Right lobe of liver (tissue), 6 donors: ENCODE data around the gene ILF3. TPM values are rescaled to one million over a fixed set of nuclear protein-coding genes. Genes with fewer than 3 reads are reported as not detected.

Experiments used
- ATAC-seq, 4 donors: fragments of 200-7000 bp; cut with Tn5 transposase; one replicate each; pipeline ENCODE4 v1.9.1; 2020; ENCODE audit warnings: mild to moderate bottlenecking in 4 of 4, moderate library complexity in 4 of 4
- DNase-seq, 3 donors: peaks; one replicate each; pipeline ENCODE4 v3.0.0-alpha.2; 2020
- H3K27ac ChIP-seq, 3 donors: fragments of 200-600 bp; one replicate each; pipeline ENCODE4 v1.8.0; 2022
- H3K27me3 ChIP-seq, 2 donors: fragments of 200-600 bp; one replicate each; pipeline ENCODE4 v1.8.0; 2022
- H3K36me3 ChIP-seq, 4 donors: fragments of 200-600 bp; sonication (generic) in 1 of 4; one replicate each; pipeline versions ENCODE4 v1.5.1 to v1.8.0; 2017 to 2022; ENCODE audit warnings: control low read depth in 1 of 4
- H3K4me1 ChIP-seq, 4 donors: fragments of 200-600 bp; sonication (generic) in 1 of 4; one replicate each; pipeline versions ENCODE4 v1.5.1 to v1.8.0; 2017 to 2022; ENCODE audit warnings: control low read depth in 1 of 4
- H3K4me3 ChIP-seq, 3 donors: fragments of 200-600 bp; one replicate each; pipeline ENCODE4 v1.8.0; 2022
- H3K9me3 ChIP-seq, 4 donors: fragments of 200-600 bp; sonication (generic) in 1 of 4; one replicate each; pipeline versions ENCODE4 v1.5.1 to v1.8.0; 2017 to 2022; ENCODE audit warnings: control low read depth in 1 of 4
- POLR2A ChIP-seq: fragments of 450-650 bp; IDR thresholded peaks from one replicate; pipeline ENCODE4 v1.6.1; 2017; ENCODE audit warnings: antibody characterized with exemption, mild to moderate bottlenecking
- WGBS: methylation state at CpG from one replicate; pipeline ENCODE4 v1.1.6; 2018; ENCODE audit warnings: low coverage, low lambda C conversion rate; ENCODE audit not compliant: insufficient coverage; ENCODE audit errors: missing lambda C conversion rate; 5-methylcytosine and 5-hydroxymethylcytosine counted together
- intact Hi-C, 2 donors: fragments of 100-400 bp; cut with DNase I; formaldehyde crosslinking; loops; one replicate each; pipeline versions ENCODE4 v1.11.2 to v1.14.1; 2022
- long read RNA-seq: library from polyadenylated mRNA; unstranded; transcript quantifications from one replicate; pipeline ENCODE4 v2.0.0, GENCODE V29; 2019
- total RNA-seq, 6 experiments: library from RNA; depleted of rRNA in 2 of 6; stranded (reverse); fragments of >200 nt in 2 of 6; fragmentation: NEBNext Ultra II Directional in 3 of 6; extraction: Animal tissue kit (Norgen Biotek cat#: 25700) in 3 of 6; gene quantifications; one replicate each; pipeline versions ENCODE4 v1.1.0 to v1.2.4, GENCODE V29; 2016 to 2023
- TF ChIP-seq, protein P1 (sequence below), 4 donors: fragments of 200-600 bp in 3 of 4; fragments of 450-650 bp in 1 of 4; IDR thresholded peaks; one replicate each; pipeline versions ENCODE4 v1.5.1 to v1.8.0; 2016 to 2022; ENCODE audit warnings: antibody characterized with exemption in 4 of 4, mild to moderate bottlenecking in 2 of 4
- donor health status: DM: no; HTN: yes; CAD: no.
- donor health status: DM: no; HTN: no; CAD: no.
- donor health status: DM: no; HTN: no; CAD: no.
- donor health status: DM: no; HTN: yes; CAD: no.
- donor health status: DM: no; HTN: yes; CAD: no.

The ILF3 gene
- total RNA-seq = 10 to 100 TPM; 40.0 to 82.3 (median 54.8) TPM
- long read RNA-seq, partial matches to known transcripts = 7 of 12 reads
- long read RNA-seq, other reads (novel, unspliced or antisense) = 4 of 12 reads

DNA sequence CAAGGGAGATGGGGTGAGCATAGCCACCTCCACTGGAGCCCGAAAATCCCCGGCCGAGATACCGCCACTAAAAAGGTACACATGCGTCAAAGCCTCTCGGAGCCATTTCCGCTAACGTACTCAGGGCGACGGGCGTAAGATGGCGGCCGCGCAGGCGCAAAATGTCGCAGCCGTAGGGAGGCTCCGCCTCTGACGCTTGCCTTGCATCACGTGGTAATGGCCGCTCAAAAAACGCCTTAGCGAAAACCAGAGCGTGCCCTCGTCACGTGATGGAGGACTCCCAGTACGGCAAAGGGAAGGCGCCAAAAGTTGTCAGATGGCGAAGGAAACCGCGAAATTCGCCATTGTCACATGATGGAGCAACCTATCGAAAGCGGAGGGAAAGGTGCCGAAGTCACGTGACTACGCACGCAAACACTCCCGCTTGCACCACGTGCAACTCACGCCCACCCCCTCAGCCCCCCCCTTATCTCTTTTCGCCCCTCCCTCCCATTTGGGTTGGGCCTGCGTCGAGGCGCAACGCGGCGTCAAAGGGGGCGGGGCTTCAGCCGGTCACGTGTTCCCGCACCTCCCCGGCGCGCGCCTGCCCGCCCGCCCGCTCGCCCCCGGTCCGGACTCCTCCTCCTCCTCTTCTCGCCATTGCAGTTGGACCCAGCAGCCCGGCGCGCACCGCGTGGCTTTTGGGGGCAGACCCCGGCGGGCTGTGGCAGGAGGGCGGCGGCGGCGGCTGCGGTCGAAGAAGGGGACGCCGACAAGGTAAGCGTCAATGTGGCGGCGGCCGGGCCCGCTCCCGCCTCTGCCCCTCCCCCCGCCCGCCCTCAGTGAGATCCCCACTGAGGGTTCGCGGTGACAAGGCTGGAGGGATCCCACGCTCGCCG, at the start of gene ILF3:
Gene ILF3 (plus strand): TSS at position 615 of the 878 bp plus-strand sequence. CDS start 16,260 bp downstream, outside the sequence.
- peak within 1 kb of the TSS; percentile 93 to 97 (median 95) for H3K4me3 ChIP-seq
- no peaks in the 10 kb centered on the region for H3K9me3 ChIP-seq
- ATAC-seq (peak; percentile 90 to 95 (median 92)), DNase-seq (peak; percentile 98 to 99 (median 99))
- H3K4me1 ChIP-seq = peaks cover 0 to 23% (median 7%) of the 10 kb centered on the region in 4 donors
- TF ChIP-seq, protein P1, sequence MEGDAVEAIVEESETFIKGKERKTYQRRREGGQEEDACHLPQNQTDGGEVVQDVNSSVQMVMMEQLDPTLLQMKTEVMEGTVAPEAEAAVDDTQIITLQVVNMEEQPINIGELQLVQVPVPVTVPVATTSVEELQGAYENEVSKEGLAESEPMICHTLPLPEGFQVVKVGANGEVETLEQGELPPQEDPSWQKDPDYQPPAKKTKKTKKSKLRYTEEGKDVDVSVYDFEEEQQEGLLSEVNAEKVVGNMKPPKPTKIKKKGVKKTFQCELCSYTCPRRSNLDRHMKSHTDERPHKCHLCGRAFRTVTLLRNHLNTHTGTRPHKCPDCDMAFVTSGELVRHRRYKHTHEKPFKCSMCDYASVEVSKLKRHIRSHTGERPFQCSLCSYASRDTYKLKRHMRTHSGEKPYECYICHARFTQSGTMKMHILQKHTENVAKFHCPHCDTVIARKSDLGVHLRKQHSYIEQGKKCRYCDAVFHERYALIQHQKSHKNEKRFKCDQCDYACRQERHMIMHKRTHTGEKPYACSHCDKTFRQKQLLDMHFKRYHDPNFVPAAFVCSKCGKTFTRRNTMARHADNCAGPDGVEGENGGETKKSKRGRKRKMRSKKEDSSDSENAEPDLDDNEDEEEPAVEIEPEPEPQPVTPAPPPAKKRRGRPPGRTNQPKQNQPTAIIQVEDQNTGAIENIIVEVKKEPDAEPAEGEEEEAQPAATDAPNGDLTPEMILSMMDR (IDR thresholded peaks at IDR 0.05) = no peak
- TF ChIP-seq POLR2A = peak; percentile 87
- H3K27ac ChIP-seq = peak within 1 kb of the TSS; percentile 89 to 97 (median 92)
- no peaks in the 10 kb centered on the region for H3K36me3 ChIP-seq
- no peaks in the 10 kb centered on the region for H3K27me3 ChIP-seq
- intact Hi-C loops = no loop called here
- 0% methylated on average over 26 of the region's 91 CpGs for WGBS

DNA sequence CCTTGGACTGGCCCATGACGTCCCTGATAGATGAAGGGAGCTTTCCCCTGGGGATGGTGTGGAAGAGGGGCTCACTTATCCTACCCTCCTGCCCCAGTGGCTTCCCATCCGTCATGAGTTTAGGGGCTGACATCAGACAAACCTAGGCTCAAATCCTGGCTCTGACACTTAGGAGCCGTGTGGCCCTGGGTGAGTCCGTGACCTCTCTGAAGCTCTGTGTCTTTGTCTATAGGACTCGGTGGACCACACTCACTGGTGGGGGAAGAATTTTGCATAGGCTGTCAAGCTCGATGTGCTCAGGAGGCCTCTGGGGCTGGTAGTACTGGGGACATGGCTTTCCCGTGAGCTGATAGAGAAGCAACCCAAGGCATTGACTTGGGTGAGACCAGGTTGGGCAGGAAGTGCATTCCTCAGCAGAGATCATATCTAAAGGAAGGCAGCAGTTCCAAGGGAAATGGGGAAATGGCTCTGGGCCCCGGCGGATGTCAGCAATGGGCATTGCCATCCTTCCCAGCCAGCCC, 49.6 kb upstream of the ILF3 start:
- 46% methylated on average over 9 of the region's 9 CpGs for WGBS
- Histone ChIP-seq H3K4me1 (no peaks in the 10 kb centered on the region), H3K4me3 (peak overlapping the region in 1 of 3 donors; percentile 90), H3K27ac (peak overlapping the region; percentile 78 to 94 (median 89)), H3K27me3 (no peaks in the 10 kb centered on the region), H3K9me3 (no peaks in the 10 kb centered on the region), H3K36me3 (no peaks in the 10 kb centered on the region)
- DNase-seq = no peak
- peak in 3 of 4 donors; percentile 2 to 21 (median 6) for ATAC-seq
- TF ChIP-seq, protein P1 (IDR thresholded peaks at IDR 0.05) = no peak
- no peak for TF ChIP-seq POLR2A
- intact Hi-C loops = no loop called here

DNA sequence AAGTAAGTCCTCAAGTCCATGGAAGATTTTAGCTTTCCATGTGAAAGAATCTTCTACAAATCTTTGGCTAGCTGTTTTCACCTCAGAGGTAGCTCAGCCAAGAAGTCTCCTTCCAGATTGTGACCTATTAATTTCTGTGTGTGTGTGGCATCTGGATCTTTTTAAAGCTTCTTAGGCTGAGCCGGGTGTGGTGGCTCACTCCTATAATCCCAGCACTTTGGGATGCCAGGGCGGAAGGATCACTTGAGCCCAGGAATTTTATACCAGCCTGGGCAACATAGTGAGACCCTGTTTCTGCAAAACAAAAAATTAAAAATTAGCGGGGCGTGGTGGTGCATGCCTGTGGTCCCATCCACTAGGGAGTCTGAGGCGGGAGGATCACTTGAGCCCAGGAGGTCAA, 42.2 kb upstream of the ILF3 start:
- WGBS = 95% methylated on average over 4 of the region's 5 CpGs
- intact Hi-C loops = no loop called here
- no peaks in the 10 kb centered on the region for H3K4me1 ChIP-seq
- DNase-seq (no peak), ATAC-seq (no peak)
- H3K9me3 ChIP-seq = no peaks in the 10 kb centered on the region
- TF ChIP-seq, protein P1 (IDR thresholded peaks at IDR 0.05) = no peak
- TF ChIP-seq POLR2A = no peak
- no peak overlapping the region for H3K4me3 ChIP-seq
- H3K27me3 ChIP-seq = no peaks in the 10 kb centered on the region
- H3K36me3 ChIP-seq = no peaks in the 10 kb centered on the region
- no peak overlapping the region for H3K27ac ChIP-seq

GRCh38 chr19:10612499-10613119, 41.5 kb upstream of the ILF3 start:
- WGBS = 60% methylated on average over 7 of the region's 15 CpGs
- Histone ChIP-seq H3K36me3 (no peaks in the 10 kb centered on the region), H3K27me3 (no peaks in the 10 kb centered on the region), H3K4me3 (no peak overlapping the region), H3K4me1 (no peaks in the 10 kb centered on the region), H3K9me3 (no peaks in the 10 kb centered on the region), H3K27ac (no peak overlapping the region)
- intact Hi-C loops = no loop called here
- ATAC-seq (peak; percentile 28 to 80 (median 50)), DNase-seq (peak in 1 of 3 donors; percentile 59)
- TF ChIP-seq POLR2A = no peak
- TF ChIP-seq, protein P1 (IDR thresholded peaks at IDR 0.05) = no peak
